Tongue (tissue), 2 donors: ENCODE data around the gene RASA2. TPM values are rescaled to one million over a fixed set of nuclear protein-coding genes. Genes with fewer than 3 reads are reported as not detected.
"Not testable (repeated sequence)": the region's sequence is repeated elsewhere in the genome, so short reads cannot be mapped to it uniquely, and the experiment has no call there.

Experiments used
- DNase-seq: peaks from one replicate; pipeline ENCODE4 v3.0.0-alpha.2; 2015
- total RNA-seq: library from RNA; depleted of rRNA; stranded (reverse); fragments of >200 nt; gene quantifications from one replicate; pipeline ENCODE4 v1.2.3, GENCODE V29; 2014

Gene RASA2
- total RNA-seq, 1 donor from 2014 or later: 15.5 TPM

DNA sequence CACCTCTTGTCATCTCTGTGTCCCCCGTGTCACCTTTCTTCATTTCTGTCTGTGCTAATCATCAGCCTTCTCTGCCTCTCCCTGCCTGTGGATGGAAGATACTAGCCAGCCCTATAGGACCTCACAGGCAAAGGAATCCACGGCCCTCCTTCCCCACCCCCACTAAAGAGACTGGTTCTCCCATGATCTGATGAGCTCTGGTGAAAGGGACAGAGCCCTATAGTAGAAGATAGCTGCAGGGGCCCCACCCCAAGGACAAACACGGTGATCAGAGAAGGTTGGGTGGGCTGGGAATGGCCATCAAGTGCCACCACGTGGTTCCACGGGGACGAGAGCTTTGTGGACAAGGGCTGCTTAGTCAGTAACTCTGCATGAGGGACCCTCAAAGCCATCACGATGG, 27.8 kb upstream of the RASA2 start:
- DNase-seq: no peak

DNA sequence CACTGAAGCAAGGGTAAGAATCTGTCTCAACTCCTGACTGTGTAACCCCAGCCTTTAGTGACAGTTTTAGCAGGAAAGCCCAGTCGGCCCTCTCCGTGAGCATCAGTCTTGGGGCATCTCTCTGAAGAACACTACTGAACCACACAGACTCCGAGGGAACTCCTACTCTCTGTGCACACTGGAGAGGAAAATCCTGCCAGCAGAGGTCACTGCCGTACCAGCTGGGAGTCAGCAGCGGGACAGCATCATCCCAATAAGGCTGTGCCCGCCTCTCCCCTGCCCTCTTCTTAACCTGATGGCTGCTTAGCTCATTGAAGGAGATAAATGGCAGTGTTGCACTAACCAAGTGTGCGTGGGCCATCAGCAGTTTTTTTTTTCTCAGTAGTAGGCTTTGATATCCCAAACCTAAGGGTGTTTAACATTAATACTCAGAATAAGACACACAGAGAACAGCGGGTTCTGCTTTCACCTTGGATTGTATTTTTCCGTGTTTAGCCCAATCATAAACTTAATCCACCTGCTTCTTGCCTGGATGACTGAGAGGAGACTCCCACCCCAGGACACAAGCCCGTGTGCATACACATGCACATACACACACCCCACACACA, 26.6 kb upstream of the RASA2 start:
- peak; percentile 93 for DNase-seq

DNA sequence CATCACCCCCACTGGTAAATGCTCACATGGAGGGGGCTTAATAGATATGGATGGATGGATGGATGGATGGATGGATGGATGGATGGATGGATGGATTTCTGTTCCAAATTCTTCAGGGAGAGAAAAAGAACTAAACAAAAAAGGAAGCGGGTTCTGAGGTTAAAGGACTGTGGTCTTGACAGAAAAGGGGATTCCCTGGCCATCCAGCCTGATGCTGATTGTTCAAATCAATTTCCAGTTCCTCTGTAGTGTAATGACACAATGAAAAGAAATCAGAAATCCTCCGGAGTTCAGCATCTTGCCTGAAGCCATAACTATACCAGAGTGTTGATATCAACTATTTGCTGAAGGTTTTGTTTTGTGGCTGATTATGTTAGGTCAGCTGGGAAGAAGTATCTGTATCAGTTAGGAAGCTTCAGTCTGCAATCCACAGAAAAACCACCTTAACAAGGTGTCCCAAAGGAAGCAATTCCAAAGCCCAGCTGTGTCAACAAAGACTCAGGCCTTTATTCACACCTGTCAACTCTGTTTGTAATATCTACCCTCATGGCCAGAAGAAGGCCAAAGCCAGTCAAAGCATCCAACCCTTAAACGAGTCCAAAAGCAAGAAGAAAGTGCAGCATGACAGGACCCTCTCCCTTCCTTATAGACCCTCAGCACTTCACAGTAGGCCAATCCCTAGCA, 24.5 kb upstream of the RASA2 start:
- DNase-seq: no peak

DNA sequence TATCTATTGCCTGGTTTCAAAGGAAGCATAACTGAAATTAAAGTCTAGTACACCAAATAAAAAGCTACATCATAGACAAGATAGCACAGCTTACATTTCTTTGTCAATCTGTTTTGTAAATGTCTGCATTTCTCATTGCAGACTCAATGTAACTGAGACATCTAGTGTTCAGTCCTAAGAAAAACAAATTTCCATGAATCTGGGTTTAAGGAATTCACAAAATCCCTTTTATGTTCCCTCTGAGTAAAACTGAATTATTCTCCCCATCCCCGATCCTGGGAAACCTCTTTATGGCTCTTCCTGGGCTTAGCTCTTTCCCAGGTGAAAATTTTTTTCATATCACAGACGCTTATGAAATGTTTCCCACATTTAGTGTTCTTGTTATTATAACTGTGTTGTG, 21.6 kb upstream of the RASA2 start:
- no peak for DNase-seq

DNA sequence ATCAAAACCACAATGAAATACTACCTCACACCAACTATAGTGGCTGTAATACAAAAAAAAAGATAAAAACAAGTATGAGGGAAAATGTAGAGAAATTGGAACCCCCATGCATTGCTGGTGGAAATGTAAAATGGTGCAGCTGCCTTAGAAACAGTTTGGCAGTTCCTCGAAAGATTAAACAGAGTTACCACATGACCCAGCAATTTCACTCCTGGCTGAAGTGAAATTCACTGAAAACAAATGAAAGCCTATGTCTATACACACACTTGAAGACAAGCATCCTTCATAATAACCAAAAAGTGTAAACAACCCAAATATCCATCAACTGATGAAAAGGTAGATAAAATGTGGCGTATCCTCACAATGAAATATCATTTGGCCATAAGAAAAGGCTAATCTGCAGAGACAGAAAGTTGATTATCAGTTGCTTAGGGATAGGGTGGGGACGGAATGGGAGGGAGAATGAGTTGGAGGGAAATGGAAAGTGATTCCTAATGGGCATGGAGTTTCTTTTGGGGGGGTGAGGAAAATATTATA, 20.1 kb upstream of the RASA2 start:
- no peak for DNase-seq

DNA sequence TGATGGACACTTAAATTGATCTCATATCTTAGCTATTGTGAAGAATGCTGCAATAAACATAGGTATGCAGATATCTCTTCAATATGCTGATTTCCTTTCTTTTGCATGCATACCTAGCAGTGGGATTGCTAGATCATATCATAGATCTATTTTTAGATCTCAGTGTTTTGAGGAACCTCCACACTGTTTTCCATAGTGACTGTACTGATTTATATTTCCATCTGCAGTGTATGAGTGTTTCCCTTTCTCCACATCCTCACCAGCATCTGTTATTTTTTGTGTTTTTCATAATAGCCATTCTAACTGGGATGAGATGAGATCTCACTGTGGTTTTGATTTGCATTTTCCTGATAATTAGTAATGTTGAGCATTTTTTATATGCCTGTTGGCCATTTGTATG, 17.1 kb upstream of the RASA2 start:
- no peak for DNase-seq

DNA sequence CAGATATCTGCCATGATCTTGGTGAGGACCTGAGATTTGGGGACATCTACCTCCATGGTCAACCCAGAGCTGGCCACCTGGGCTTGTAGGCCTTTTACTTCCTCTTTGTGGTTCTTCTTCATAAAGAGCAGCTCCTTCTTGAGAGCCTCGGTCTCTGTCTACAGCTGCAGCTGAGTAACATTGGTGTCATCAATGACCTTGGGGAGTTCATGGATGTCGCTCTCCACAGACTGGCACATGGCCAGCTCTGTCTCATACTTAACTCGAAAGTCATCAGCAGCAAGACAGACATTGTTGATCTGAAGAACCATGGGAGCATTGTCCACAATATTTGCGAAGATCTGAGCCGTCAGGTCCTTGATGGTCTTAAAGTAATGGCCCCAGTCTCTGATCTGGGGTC, 15.7 kb upstream of the RASA2 start:
- DNase-seq: no peak

DNA sequence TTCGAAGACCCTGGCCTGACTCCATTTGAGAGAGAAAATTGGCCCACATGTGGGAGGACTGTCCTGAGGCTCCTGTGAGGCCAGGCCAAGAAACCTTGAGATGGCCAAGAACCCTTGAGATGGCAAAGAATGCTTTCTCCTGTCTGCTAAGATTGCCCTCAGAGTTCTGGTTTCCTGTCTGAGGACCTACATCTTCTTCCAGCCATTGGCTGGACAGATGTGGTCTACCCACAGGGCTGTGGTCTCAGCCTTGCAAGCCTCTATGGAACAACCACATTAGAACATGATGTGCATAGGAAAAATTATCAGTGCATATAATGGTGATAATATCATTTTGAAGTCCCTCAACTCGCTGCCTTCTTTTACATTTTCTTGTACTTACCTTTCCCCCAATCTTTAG, 10.8 kb upstream of the RASA2 start:
- DNase-seq: no peak

DNA sequence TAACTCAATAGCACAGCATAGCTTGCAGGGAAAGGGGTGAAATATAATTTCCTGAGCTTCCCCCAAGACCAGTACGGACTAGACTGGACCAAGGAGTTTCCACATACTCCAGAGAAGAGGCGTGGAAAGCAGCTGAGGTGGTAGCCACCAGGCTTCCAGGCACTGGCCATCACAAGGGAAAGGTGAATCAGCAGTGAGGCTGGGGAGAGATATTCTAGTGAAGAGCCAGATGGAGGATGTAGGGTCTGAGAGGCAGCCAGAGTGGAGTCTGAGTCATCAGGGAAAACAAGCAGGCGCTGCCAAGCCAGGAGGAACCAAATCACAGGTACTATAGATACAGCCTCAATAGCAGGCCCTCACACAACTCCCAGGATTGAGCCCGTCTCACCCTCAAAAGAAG, 9.6 kb upstream of the RASA2 start:
- no peak for DNase-seq

DNA sequence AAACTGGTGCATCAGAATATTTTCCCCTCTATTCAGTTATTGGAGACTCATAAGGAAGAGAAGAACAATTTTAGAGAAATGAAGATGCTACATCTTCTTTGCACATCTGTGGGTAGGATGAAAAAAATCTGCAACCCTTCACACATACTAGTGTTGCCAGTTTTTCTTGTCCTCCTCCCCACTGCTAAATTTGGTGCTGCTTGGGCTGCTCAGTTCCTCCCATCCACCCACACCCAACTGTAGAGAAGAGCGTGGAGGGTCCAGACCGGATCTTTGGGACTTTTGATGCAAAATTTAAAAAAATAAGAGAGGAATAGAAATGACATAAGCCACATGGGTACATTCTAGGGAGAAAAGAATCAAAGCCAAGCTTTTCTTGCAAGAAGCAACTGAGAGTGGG, 8.7 kb upstream of the RASA2 start:
- DNase-seq: no peak

DNA sequence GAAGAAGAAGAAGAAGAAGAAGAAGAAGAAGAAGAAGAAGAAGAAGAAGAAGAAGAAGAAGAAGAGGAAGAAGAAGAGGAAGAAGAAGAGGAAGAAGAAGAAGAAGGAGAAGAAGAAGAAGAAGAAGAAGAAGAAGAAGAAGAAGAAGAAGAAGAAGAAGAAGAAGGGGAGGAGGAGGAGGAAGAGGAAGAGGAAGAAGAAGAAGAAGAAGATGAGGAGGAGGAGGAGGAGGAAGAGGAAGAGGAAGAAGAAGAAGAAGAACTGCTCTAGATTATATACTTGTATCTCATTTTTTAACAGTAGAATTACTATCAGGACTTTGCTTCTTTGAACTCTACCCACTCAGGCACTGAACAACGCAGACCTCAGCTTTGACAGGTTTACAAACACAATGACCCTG, 8.0 kb upstream of the RASA2 start:
- DNase-seq: not testable (repeated sequence)

DNA sequence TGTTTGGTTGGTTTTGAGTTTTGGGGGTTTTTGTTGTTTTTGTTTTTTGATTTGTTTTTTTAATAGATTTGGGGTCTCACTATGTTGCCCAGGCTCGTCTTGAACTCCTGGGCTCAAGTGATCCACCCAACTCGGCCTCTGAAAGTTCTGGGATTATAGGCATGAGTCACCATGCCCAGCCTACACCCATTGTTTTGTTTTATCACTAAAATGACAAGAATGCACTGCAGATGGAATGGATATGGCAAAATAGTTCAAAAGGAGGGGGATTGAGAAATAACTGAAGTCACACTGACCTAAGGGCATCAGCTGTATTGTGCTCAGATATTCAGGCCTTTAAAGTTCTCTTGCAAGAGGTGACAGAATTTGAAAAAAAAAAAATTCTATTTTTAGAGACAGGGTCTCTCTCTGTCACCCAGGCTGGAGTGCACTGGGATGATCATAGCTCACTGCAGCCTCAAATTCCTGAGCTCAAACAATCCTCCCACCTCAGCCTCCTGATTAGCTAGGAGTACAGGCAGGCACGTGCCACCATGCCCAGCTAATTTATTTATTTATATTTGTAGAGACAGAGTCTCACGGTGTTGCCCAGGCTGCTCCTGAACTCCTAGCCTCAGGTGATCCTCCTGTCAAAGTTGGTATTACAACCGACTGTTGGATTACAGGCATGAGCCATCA, 4.4 kb upstream of the RASA2 start:
- no peak for DNase-seq

DNA sequence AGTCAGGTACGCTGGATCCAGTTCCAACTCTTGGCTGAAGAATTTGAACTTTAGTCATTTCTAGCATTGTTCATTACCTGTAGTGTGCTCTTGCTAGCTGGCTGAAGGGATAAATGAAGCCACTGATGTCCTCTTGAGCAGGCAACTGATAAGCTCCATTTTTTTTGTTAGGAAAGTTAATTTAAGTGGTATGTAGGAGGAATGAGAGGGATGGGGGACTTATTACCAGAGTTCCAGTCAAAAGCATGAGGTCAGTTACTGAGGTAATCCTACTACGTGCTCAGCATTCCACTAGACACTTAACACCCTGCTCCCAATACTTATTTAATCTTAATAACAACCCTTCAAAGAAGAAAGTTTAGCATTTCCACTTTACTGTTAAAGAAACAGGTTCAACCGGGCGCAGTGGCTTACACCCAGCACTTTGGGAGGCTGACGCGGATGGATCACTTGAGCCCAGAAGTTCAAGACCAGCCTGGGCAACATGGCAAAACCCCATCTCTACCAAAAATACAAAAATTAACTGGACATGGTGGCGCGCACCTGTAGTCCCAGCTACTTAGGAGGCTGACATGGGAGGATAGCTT, 2.0 kb upstream of the RASA2 start:
- DNase-seq: no peak

DNA sequence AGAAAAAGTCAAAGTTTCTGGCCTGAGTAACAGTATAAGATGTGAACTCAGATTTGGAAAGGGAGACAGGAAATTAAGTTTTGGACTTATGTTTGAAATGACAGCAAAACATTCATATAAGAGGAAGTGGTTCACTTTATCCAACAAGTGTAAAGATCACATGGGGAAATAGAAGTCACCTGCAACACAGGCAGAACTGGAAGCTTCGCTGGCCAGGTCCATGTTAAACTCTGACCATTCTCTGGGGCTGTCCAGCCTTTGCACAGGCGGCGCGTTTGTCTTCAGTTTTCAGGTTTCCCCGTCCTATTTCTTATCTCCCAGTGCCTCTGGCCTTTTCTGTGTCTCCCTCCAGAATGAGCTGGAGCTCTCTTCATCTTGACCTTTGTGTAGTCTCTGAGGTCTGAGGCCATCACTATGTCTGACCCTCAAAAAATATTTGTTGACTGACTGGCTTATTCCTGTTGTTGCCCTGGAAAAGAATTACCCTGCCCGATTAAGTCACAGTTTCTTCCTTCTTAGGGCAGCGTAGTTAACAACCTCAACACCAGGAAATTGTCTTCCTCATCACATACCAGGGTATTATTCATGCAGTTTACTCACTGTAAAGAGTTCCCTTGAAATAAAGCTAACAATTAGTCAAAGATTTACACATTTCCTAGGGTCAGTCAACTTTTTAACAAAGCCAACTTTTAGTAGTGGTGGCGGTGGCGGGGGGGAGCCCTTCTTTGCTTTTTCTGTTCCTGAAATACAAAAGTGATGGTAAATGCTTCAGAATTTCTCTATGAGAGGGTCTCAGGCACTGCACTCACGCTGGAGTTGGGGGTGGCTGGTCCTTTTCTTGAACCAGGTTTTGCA, 959 bp upstream of the RASA2 start:
- peak; percentile 12 for DNase-seq

DNA sequence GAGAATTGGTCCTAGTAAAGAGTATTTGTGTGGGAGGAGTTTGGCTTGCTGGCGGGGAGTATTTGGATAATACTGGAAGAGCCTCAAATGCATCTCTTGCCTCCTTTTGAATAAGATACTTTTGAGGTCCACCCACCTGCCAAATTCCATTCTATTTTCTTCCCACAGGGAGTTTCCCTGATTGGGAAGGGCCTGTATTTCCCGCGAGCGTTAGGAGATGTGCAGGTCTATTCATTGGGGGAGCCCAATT, 406 bp upstream of the RASA2 start:
- no peak for DNase-seq

DNA sequence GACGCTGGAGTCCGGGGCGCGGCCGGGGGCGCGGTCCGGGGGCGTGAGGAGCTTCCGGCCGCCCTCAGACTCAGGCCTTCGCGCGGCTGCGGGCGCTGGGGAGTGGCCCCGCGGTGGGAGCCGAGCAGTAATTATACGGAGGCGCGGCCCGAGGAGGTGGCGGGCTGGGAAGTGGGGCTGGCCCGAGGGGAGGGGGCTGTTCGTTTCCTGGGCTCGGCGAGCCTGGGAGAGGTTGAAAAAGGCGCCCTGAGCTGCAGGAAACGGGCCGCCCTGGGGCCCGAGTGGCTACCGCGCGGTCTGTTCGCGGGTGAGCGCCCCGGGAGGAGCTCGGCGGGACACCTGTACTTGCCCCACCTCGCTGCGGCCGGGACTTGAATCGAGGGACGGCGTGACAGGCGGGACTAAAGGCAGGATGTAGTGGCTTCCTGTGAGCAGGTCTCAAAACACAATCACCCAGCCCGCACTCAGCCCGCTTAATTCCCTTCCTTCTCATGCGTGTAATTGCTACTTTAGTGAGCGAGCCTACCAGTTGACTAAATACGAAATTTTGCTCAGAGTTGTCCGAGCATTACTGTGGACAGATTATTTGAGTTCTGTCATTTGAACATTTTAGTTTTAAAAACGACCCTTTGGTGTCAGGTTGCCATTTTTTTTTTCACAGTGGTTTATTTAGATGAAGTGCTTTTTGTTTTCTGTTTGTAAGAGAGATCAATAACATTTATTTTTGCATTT, 860 bp downstream of the RASA2 start:
- no peak for DNase-seq

DNA sequence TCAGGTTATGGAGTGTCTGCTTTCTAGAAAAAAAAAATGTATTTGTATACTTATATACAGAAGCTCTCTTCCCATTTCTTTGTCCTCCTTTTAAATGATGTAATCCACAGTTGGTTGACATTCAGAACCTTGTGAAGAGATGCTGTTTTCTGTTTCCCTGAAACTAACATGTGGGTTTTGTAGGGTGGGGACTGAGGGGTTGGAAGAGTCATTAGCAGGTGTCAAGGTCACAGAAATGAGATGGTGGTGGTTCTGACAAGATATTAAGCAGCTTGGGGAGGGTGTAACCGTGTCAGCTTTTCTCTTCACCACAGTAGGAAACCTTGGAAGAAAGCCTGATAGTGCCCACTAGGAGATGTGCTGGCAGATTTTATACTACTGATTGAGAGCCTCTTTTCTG, 2.4 kb downstream of the RASA2 start:
- no peak for DNase-seq

DNA sequence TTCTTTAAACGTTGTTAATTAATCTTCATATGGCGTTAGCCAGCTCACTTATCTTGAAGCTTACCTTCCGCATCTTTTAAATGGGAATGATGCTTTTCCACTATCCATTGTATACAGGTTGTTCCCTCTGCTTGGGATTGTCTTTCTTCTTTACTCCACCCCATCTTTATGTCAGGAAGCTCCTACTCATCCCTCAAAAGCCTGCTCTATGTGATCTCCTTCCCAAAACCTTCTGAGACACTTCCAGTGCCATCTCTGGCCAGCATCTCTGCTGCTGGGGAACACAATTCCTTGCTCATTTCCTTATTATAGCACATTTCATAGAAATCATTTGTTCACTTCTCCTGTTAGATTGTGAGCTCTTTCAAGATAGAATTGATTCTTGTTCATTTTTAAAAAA, 4.3 kb downstream of the RASA2 start:
- DNase-seq: no peak

DNA sequence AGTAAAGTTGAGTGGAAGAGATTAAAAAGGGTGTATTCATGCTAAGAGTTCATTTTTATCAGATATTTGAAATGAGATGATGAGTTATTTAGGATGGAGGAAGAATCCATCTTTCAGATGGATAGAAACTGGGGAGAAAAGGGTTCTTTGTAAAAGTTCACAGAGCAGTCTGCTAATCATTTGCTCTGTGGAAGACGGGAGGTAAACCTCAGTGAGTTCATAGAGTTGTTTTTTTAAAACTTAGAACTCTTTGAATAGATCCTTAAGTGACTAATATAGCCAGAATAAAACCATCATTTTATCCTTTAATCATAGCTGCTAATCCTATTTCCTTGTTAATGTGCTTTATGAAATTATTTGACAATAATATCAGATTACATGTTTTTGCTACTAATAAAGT, 5.1 kb downstream of the RASA2 start:
- DNase-seq: no peak

DNA sequence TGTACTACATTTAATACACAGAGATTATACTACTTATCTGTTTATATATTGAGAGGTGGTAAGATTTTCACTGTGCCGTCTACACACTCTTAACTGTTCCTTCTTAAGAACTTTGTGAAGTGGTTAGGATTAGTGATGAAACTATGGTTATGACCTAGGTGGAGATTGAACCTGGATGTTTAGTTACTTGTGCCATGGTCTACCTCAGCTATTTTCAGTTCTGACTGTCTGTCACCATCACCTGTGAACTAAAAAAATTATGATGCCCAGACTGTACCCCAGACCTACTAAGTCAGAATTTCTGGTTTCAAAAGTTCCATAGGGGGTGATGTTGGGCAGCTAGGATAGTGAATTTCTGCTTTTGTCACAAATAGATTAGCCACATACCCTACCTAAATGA, 6.4 kb downstream of the RASA2 start:
- DNase-seq: no peak

DNA sequence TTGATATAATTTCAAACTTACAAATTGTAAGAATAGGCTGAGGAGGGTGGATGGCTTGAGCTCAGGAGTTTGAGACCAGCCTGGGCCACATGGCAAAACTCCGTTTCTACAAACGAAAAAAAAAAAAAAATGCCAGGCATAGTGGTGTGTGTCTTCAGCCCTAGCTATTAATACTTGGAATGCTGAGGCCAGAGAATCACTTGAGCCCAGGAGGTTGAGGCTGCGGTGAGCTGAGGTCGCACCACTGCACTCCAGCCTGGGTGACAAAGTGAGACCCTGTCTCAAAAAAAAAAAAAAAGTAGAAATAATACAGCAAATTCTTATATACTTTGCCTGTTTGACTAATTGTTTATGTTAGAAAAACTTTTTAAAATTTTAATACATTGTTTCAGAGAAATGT, 10.8 kb downstream of the RASA2 start:
- DNase-seq: not testable (repeated sequence)
